ENCODE data around the gene FBXW4.
A peak's percentile ranks its signal among the peaks of the same experiment; 100 is the strongest.

Gene FBXW4

GRCh38 chr10:101561068-101561915, 133.7 kb downstream of the FBXW4 start:
- Mint-ChIP-seq H3K27ac (peak overlapping the region; percentile 64), H3K4me3 (no peak overlapping the region)

More at GRCh38 chr10:101561068-101561915, 133.7 kb downstream of the FBXW4 start:
- peaks cover 61% of the 10 kb centered on the region for H3K4me1 Mint-ChIP-seq
- no peaks in the 10 kb centered on the region for H3K9me3 Mint-ChIP-seq
- DNase-seq: no peak
- peaks cover 22% of the 10 kb centered on the region for H3K27me3 Mint-ChIP-seq (ENCODE audit: low read depth, poor library complexity)
- H3K36me3 Mint-ChIP-seq (ENCODE audit: low read depth): no peaks in the 10 kb centered on the region
- TF ChIP-seq CTCF (IDR thresholded peaks at IDR 0.05): no peak

All from nephron progenitor cell (in vitro differentiated cells).